ENCODE measurements around the gene SNAPC5. TPM values are rescaled to one million over a fixed set of nuclear protein-coding genes. Genes with fewer than 3 reads are reported as not detected.

SNAPC5 gene
- total and polyA plus RNA-seq, 4 donors: 22.0 to 44.7 (median 40.5) TPM

- no peaks in the 10 kb centered on the region for H3K9me3 ChIP-seq (ENCODE audit: control insufficient read depth, insufficient read depth, low read length)
- H3K4me3 ChIP-seq (ENCODE audit: low read depth, low read length): peak overlapping the region; percentile 94
- DNase-seq (ENCODE audit: low read depth in 4 of 6, low spot score in 6 of 6): no peak
- 27% methylated on average over 16 of the region's 17 CpGs for WGBS (ENCODE audit: insufficient coverage)
- H3K4me1 ChIP-seq (ENCODE audit: control insufficient read depth, insufficient read depth, low read length): peaks cover 14% of the 10 kb centered on the region
- no peaks in the 10 kb centered on the region for H3K27me3 ChIP-seq (ENCODE audit: control insufficient read depth, insufficient read depth, low read length)
- peaks cover 42% of the 10 kb centered on the region for H3K36me3 ChIP-seq (ENCODE audit: control insufficient read depth, insufficient read depth, low read length)
- peak overlapping the region; percentile 85 for H3K27ac ChIP-seq (ENCODE audit: low read depth, low read length)
Observed at GRCh38 chr15:66496951-66497501, 536 bp downstream of the SNAPC5 start.

DNA sequence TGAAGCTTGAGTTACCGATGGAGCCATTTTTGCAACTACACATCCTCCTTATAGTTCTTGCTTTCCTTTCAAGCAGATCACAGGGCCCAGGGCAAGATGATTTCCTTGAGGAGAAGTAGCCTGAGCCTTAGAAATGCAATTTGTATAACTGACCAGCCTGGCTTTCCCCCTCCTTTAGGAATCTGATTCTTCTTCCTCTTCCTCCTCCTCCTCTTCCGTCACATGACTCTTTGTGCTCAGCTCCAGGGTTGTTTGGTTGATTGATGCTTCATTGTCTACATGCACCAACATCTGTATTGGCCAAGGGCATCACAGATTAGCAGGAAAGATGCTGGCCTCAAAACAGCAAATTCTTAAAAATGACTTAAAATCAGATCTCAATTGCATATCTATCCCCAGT, 3.3 kb downstream of the SNAPC5 start:
- no peaks in the 10 kb centered on the region for H3K27me3 ChIP-seq (ENCODE audit: control insufficient read depth, insufficient read depth, low read length)
- WGBS (ENCODE audit: insufficient coverage): 88% methylated on average over 1 of the region's 2 CpGs
- H3K4me1 ChIP-seq (ENCODE audit: control insufficient read depth, insufficient read depth, low read length): peaks cover 14% of the 10 kb centered on the region
- no peaks in the 10 kb centered on the region for H3K9me3 ChIP-seq (ENCODE audit: control insufficient read depth, insufficient read depth, low read length)
- H3K36me3 ChIP-seq (ENCODE audit: control insufficient read depth, insufficient read depth, low read length): peaks cover 37% of the 10 kb centered on the region
- H3K27ac ChIP-seq (ENCODE audit: low read depth, low read length): no peak overlapping the region
- no peak for DNase-seq (ENCODE audit: low read depth in 4 of 6, low spot score in 6 of 6)
- H3K4me3 ChIP-seq (ENCODE audit: low read depth, low read length): no peak overlapping the region

DNA sequence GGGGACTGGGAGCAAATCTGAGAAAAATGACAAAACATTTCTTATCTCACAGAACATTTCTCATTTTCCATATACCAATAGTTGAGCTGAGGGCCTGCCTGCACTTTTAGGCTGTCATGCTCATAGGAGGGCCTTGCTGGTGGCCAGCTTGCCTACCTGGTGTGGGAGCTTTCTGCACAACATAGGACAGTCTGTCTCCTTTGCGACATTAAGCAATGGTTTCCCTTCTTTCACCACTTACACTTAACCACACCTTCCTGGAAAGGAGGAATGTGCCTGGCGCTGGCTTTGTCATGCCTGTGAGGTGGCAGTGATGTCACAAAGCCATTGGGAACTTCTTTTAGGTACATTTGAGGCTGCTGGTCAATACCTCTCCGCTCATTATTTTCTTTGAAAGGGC, 5.7 kb downstream of the SNAPC5 start:
- WGBS (ENCODE audit: insufficient coverage): no CpG with 5 or more reads among the region's 3 CpGs
- peaks cover 8% of the 10 kb centered on the region for H3K4me1 ChIP-seq (ENCODE audit: control insufficient read depth, insufficient read depth, low read length)
- no peak overlapping the region for H3K27ac ChIP-seq (ENCODE audit: low read depth, low read length)
- H3K27me3 ChIP-seq (ENCODE audit: control insufficient read depth, insufficient read depth, low read length): no peaks in the 10 kb centered on the region
- H3K9me3 ChIP-seq (ENCODE audit: control insufficient read depth, insufficient read depth, low read length): no peaks in the 10 kb centered on the region
- peaks cover 43% of the 10 kb centered on the region for H3K36me3 ChIP-seq (ENCODE audit: control insufficient read depth, insufficient read depth, low read length)
- H3K4me3 ChIP-seq (ENCODE audit: low read depth, low read length): no peak overlapping the region
- no peak for DNase-seq (ENCODE audit: low read depth in 4 of 6, low spot score in 6 of 6)

DNA sequence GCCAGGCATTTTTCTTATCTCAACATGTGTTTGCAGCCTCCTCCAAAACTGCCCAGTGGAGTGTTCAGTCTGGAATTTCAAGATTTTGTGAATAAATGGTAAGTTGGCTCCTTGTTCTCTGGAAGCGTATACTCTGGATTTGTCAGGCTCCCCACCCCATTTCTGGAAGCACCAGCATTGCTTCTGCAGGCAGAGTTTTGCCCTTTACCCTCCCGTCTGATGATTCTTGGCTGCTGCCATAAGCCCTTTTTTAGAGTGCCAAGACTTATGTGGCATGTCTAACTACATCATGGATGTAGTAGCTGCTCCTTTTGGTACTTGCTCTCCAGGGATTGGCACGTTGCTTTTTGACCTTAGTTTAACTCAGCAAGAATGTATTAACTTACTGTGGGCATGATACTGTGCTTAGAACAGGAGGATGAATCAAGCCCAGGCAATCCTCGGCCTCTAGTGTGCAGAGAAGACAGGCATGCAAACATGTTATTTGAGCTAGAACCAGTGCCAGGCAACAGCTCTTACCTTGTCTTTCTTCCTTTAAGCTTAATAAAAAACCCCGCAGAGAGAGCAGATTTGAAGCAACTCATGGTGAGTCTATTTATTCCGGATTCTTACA, 8.3 kb downstream of the SNAPC5 start:
- Histone ChIP-seq H3K27me3 (ENCODE audit: control insufficient read depth, insufficient read depth, low read length) (no peaks in the 10 kb centered on the region), H3K36me3 (ENCODE audit: control insufficient read depth, insufficient read depth, low read length) (peaks cover 49% of the 10 kb centered on the region), H3K4me1 (ENCODE audit: control insufficient read depth, insufficient read depth, low read length) (no peaks in the 10 kb centered on the region), H3K4me3 (ENCODE audit: low read depth, low read length) (no peak overlapping the region), H3K9me3 (ENCODE audit: control insufficient read depth, insufficient read depth, low read length) (no peaks in the 10 kb centered on the region), H3K27ac (ENCODE audit: low read depth, low read length) (no peak overlapping the region)
- no peak for DNase-seq (ENCODE audit: low read depth in 4 of 6, low spot score in 6 of 6)
- WGBS (ENCODE audit: insufficient coverage): 94% methylated on average over 4 of the region's 6 CpGs

GRCh38 chr15:66488525-66488924, 9.0 kb downstream of the SNAPC5 start:
- no peak overlapping the region for H3K27ac ChIP-seq (ENCODE audit: low read depth, low read length)
- 97% methylated on average over 5 of the region's 5 CpGs for WGBS (ENCODE audit: insufficient coverage)
- H3K27me3 ChIP-seq (ENCODE audit: control insufficient read depth, insufficient read depth, low read length): no peaks in the 10 kb centered on the region
- H3K36me3 ChIP-seq (ENCODE audit: control insufficient read depth, insufficient read depth, low read length): peaks cover 45% of the 10 kb centered on the region
- no peak for DNase-seq (ENCODE audit: low read depth in 4 of 6, low spot score in 6 of 6)
- H3K9me3 ChIP-seq (ENCODE audit: control insufficient read depth, insufficient read depth, low read length): no peaks in the 10 kb centered on the region
- no peaks in the 10 kb centered on the region for H3K4me1 ChIP-seq (ENCODE audit: control insufficient read depth, insufficient read depth, low read length)
- no peak overlapping the region for H3K4me3 ChIP-seq (ENCODE audit: low read depth, low read length)

DNA sequence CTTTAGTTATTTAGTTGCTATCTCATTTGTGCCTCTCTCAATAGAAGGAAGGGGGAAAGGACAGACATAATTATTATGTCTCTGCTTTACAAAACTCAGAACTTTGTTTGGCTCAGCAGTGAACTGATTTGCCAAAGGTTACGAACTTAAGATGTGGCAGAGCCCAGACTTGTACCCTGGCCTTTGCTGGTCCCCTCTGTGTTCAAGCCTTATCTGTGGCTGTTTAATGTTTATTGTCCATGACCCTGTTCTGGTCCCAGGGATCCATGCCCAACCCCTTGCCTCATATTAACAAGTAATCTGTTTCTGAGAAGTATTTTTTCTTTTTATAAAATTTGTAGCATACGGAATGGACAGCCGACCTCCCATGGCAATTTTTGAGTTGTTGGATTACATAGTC, 10.7 kb downstream of the SNAPC5 start:
- Histone ChIP-seq H3K4me1 (ENCODE audit: control insufficient read depth, insufficient read depth, low read length) (no peaks in the 10 kb centered on the region), H3K27me3 (ENCODE audit: control insufficient read depth, insufficient read depth, low read length) (no peaks in the 10 kb centered on the region), H3K36me3 (ENCODE audit: control insufficient read depth, insufficient read depth, low read length) (peaks cover 52% of the 10 kb centered on the region), H3K4me3 (ENCODE audit: low read depth, low read length) (no peak overlapping the region), H3K27ac (ENCODE audit: low read depth, low read length) (no peak overlapping the region), H3K9me3 (ENCODE audit: control insufficient read depth, insufficient read depth, low read length) (no peaks in the 10 kb centered on the region)
- 100% methylated on average over 1 of the region's 3 CpGs for WGBS (ENCODE audit: insufficient coverage)
- no peak for DNase-seq (ENCODE audit: low read depth in 4 of 6, low spot score in 6 of 6)

DNA sequence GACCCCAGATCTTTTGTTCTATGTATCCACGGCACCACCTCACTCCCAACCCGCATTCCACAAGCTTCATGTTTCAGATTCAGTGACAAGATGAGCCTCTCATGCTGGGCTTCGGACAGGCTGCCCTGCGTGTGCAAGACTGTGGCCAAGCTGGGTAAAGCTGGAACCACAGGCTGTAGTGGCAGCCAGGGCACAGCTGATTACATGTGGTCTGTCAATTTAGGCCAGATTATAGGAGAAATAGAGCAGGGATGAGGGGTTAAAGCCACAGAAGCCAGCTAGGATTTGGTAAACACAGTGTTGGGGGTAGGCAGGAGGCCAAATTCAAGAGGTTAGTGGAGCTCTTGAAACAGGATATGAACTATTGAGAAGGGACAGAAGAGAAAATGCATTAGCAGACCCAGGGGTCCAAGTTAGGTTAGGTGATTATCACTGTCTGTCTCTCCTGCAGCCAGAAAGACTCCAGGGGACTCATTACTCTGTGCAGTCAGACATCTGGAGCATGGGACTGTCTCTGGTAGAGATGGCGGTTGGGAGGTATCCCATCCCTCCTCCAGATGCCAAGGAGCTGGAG, 12.9 kb downstream of the SNAPC5 start:
- H3K4me3 ChIP-seq (ENCODE audit: low read depth, low read length): no peak overlapping the region
- H3K9me3 ChIP-seq (ENCODE audit: control insufficient read depth, insufficient read depth, low read length): no peaks in the 10 kb centered on the region
- H3K27me3 ChIP-seq (ENCODE audit: control insufficient read depth, insufficient read depth, low read length): no peaks in the 10 kb centered on the region
- 75% methylated on average over 3 of the region's 5 CpGs for WGBS (ENCODE audit: insufficient coverage)
- H3K27ac ChIP-seq (ENCODE audit: low read depth, low read length): no peak overlapping the region
- peaks cover 43% of the 10 kb centered on the region for H3K36me3 ChIP-seq (ENCODE audit: control insufficient read depth, insufficient read depth, low read length)
- no peaks in the 10 kb centered on the region for H3K4me1 ChIP-seq (ENCODE audit: control insufficient read depth, insufficient read depth, low read length)
- no peak for DNase-seq (ENCODE audit: low read depth in 4 of 6, low spot score in 6 of 6)

DNA sequence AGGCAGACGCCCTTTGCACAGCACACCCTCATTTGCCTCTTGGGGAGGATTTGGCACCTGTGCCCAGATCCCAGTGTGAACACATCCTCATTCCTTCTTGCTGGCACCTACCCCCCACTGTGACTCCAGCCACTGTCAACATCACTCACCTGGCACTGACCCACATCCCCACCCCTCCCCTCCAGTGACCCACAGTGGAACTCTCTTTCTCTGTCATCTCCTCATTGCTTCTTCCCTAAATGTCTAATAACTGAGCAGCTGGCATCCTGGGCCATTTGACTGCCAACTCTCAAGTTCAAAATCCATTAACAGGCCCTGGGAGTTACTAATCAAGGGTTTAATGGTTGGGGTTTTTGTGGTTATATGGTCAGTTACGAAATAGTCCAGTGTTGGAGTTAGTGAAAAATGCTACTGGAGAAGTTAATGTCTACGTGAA, 14.4 kb downstream of the SNAPC5 start:
- WGBS (ENCODE audit: insufficient coverage): 57% methylated on average over 1 of the region's 3 CpGs
- Histone ChIP-seq H3K4me3 (ENCODE audit: low read depth, low read length) (no peak overlapping the region), H3K27me3 (ENCODE audit: control insufficient read depth, insufficient read depth, low read length) (no peaks in the 10 kb centered on the region), H3K36me3 (ENCODE audit: control insufficient read depth, insufficient read depth, low read length) (peaks cover 39% of the 10 kb centered on the region), H3K27ac (ENCODE audit: low read depth, low read length) (no peak overlapping the region), H3K9me3 (ENCODE audit: control insufficient read depth, insufficient read depth, low read length) (no peaks in the 10 kb centered on the region), H3K4me1 (ENCODE audit: control insufficient read depth, insufficient read depth, low read length) (no peaks in the 10 kb centered on the region)
- DNase-seq (ENCODE audit: low read depth in 4 of 6, low spot score in 6 of 6): peak in 1 of 6 donors; percentile 27

DNA sequence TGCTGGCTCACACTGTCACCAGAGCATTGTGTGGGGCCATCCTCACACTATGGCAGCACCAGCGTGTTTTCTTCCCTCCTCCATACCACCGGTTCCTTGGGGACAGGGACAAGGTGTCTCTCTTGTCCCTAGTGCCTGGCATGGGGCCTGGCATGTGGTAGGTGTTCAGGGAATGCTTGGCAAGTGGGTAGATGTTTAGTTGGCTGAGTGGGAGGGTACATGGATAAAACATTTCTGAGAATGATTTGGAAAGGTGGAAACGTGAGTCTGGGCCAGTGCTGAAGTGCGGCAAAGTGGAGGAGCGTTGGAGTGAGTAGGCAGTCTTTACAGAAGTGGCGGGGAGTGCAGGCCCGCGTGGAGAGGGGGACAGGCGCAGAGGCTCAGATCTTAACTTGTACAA, 15.0 kb downstream of the SNAPC5 start:
- H3K9me3 ChIP-seq (ENCODE audit: control insufficient read depth, insufficient read depth, low read length): no peaks in the 10 kb centered on the region
- H3K4me1 ChIP-seq (ENCODE audit: control insufficient read depth, insufficient read depth, low read length): no peaks in the 10 kb centered on the region
- no peak overlapping the region for H3K27ac ChIP-seq (ENCODE audit: low read depth, low read length)
- peaks cover 38% of the 10 kb centered on the region for H3K36me3 ChIP-seq (ENCODE audit: control insufficient read depth, insufficient read depth, low read length)
- no peaks in the 10 kb centered on the region for H3K27me3 ChIP-seq (ENCODE audit: control insufficient read depth, insufficient read depth, low read length)
- DNase-seq (ENCODE audit: low read depth in 4 of 6, low spot score in 6 of 6): no peak
- 90% methylated on average over 5 of the region's 9 CpGs for WGBS (ENCODE audit: insufficient coverage)
- no peak overlapping the region for H3K4me3 ChIP-seq (ENCODE audit: low read depth, low read length)
